BJ (cell line): Measurements from ENCODE around the gene USH2A. TPM values are rescaled to one million over a fixed set of nuclear protein-coding genes. Genes with fewer than 3 reads are reported as not detected.
A peak's percentile ranks its signal among the peaks of the same experiment; 100 is the strongest.

ENCODE experiments used
- CTCF ChIA-PET: fragments of 350-600 bp; formaldehyde crosslinking; extraction: SDS; loops from one replicate; lab custom pipeline; 2021; ENCODE audit warnings: antibody characterized with exemption, inconsistent platforms; lab: Yijun Ruan, JAX
- POLR2A ChIA-PET: fragments of 300-600 bp; sonication (Branson Sonifier 250); formaldehyde crosslinking; extraction: SDS; loops from one replicate; lab custom pipeline; 2021; ENCODE audit warnings: antibody characterized with exemption; lab: Charles Lee
- DNase-seq: peaks from one replicate; pipeline ENCODE4 v3.0.0-alpha.2; 2011; ENCODE audit warnings: low read depth
- H3K27me3 ChIP-seq: 2 replicates; pipeline ENCODE4 v1.6.0; 2011; ENCODE audit warnings: low read length; ENCODE audit not compliant: control insufficient read depth, insufficient read depth
- H3K36me3 ChIP-seq: 2 replicates; pipeline ENCODE4 v1.5.1; 2011; ENCODE audit warnings: low read length; ENCODE audit not compliant: control insufficient read depth, insufficient read depth
- H3K4me3 ChIP-seq: 2 replicates; pipeline ENCODE4 v1.5.1; 2011; ENCODE audit warnings: low read depth, mild to moderate bottlenecking, control low read depth, low read length
- CTCF ChIP-seq: IDR thresholded peaks from 2 replicates; pipeline ENCODE4 v1.5.1; 2011; ENCODE audit warnings: low read depth, mild to moderate bottlenecking, control low read depth, inconsistent platforms, low read length, moderate library complexity; ENCODE audit not compliant: insufficient read depth
- polyA plus RNA-seq: library from polyadenylated mRNA; depleted of rRNA; stranded (reverse); fragments of >200 nt; gene quantifications from 2 replicates; pipeline ENCODE4 v1.2.3, GENCODE V29; 2011

Gene USH2A
- polyA plus RNA-seq, 1 experiment, result under 0.01 TPM

- ChIA-PET CTCF (no interaction called here), POLR2A (no interaction called here)
- no peak for TF ChIP-seq CTCF
- peak; percentile 50 for DNase-seq
- H3K27me3 ChIP-seq, result no peaks in the 10 kb centered on the region; the same call in 1 of the 2 replicates
- H3K36me3 ChIP-seq, result no peaks in the 10 kb centered on the region
- H3K4me3 ChIP-seq, result no peak overlapping the region
Observed at GRCh38 chr1:215636258-215636965, 786.8 kb downstream of the USH2A start.

GRCh38 chr1:215635827-215636226, 787.4 kb downstream of the USH2A start:
- no peaks in the 10 kb centered on the region for H3K36me3 ChIP-seq
- H3K27me3 ChIP-seq, result no peaks in the 10 kb centered on the region; the same call in 1 of the 2 replicates
- no peak overlapping the region for H3K4me3 ChIP-seq
- DNase-seq, result no peak
- ChIA-PET CTCF (no interaction called here), POLR2A (no interaction called here)
- TF ChIP-seq CTCF, result no peak

- H3K4me3 ChIP-seq, result no peak overlapping the region
- H3K27me3 ChIP-seq, result no peaks in the 10 kb centered on the region
- TF ChIP-seq CTCF, result no peak
- POLR2A ChIA-PET, result no interaction called here
- CTCF ChIA-PET, result no interaction called here
- DNase-seq, result no peak
- no peaks in the 10 kb centered on the region for H3K36me3 ChIP-seq
Observed at GRCh38 chr1:215631489-215631888, 791.8 kb downstream of the USH2A start.

GRCh38 chr1:215631040-215631439, 792.2 kb downstream of the USH2A start:
- TF ChIP-seq CTCF, result no peak
- Histone ChIP-seq H3K4me3 (no peak overlapping the region), H3K27me3 (no peaks in the 10 kb centered on the region), H3K36me3 (no peaks in the 10 kb centered on the region)
- CTCF ChIA-PET, result no interaction called here
- no peak for DNase-seq
- POLR2A ChIA-PET, result no interaction called here

- TF ChIP-seq CTCF, result no peak
- H3K27me3 ChIP-seq, result no peaks in the 10 kb centered on the region
Observed at GRCh38 chr1:215625949-215626348, 797.3 kb downstream of the USH2A start.

More at GRCh38 chr1:215625949-215626348, 797.3 kb downstream of the USH2A start:
- no peaks in the 10 kb centered on the region for H3K36me3 ChIP-seq
- no peak for DNase-seq
- H3K4me3 ChIP-seq, result no peak overlapping the region
- POLR2A ChIA-PET, result no interaction called here
- CTCF ChIA-PET, result no interaction called here
